Measurements from ENCODE around the gene ELL.

DNA sequence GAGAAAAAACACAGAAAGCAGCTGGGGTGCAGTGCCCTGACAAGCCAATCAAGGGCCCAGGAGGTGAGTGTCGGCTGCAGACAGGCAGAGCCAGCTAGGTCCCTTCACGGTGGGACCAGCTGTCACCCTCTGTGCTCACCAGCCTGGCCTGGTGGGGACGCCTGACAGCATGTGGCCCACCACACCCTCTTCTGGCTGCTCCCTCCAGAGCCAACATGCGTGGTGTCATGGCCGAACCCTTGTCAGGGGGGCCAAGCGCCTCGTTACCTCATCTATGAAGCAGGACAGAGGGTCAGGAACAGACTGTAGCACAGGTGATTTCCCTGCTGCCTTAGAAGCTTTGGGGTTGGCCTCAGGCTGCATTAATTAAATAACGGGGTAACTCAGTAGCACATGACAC is 43.9 kb downstream of the ELL start:
- TF ChIP-seq, protein P1, sequence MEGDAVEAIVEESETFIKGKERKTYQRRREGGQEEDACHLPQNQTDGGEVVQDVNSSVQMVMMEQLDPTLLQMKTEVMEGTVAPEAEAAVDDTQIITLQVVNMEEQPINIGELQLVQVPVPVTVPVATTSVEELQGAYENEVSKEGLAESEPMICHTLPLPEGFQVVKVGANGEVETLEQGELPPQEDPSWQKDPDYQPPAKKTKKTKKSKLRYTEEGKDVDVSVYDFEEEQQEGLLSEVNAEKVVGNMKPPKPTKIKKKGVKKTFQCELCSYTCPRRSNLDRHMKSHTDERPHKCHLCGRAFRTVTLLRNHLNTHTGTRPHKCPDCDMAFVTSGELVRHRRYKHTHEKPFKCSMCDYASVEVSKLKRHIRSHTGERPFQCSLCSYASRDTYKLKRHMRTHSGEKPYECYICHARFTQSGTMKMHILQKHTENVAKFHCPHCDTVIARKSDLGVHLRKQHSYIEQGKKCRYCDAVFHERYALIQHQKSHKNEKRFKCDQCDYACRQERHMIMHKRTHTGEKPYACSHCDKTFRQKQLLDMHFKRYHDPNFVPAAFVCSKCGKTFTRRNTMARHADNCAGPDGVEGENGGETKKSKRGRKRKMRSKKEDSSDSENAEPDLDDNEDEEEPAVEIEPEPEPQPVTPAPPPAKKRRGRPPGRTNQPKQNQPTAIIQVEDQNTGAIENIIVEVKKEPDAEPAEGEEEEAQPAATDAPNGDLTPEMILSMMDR (IDR thresholded peaks at IDR 0.05 in 2 of 3, conservative IDR thresholded peaks at IDR 0.05 in 1 of 3; ENCODE audit: borderline replicate concordance in 1 of 3, insufficient read depth in 1 of 3, low read depth in 2 of 3, low read length in 2 of 3), result no peak
- TF ChIP-seq POLR2A (IDR thresholded peaks at IDR 0.05; ENCODE audit: borderline replicate concordance, extremely low read depth, insufficient read depth, insufficient read length), result no peak
- TF ChIP-seq, protein P2, sequence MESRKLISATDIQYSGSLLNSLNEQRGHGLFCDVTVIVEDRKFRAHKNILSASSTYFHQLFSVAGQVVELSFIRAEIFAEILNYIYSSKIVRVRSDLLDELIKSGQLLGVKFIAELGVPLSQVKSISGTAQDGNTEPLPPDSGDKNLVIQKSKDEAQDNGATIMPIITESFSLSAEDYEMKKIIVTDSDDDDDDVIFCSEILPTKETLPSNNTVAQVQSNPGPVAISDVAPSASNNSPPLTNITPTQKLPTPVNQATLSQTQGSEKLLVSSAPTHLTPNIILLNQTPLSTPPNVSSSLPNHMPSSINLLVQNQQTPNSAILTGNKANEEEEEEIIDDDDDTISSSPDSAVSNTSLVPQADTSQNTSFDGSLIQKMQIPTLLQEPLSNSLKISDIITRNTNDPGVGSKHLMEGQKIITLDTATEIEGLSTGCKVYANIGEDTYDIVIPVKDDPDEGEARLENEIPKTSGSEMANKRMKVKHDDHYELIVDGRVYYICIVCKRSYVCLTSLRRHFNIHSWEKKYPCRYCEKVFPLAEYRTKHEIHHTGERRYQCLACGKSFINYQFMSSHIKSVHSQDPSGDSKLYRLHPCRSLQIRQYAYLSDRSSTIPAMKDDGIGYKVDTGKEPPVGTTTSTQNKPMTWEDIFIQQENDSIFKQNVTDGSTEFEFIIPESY (IDR thresholded peaks at IDR 0.05; ENCODE audit: extremely low read depth, insufficient replicate concordance, low read length), result no peak
- no peak for TF ChIP-seq CEBPB (IDR thresholded peaks at IDR 0.05; ENCODE audit: low read depth)
- TF ChIP-seq POLR2AphosphoS5 (IDR thresholded peaks at IDR 0.05; ENCODE audit: low read depth, low read length), result no peak
- TF ChIP-seq ZFX (IDR thresholded peaks at IDR 0.05), result no peak
- TF ChIP-seq, protein P3, sequence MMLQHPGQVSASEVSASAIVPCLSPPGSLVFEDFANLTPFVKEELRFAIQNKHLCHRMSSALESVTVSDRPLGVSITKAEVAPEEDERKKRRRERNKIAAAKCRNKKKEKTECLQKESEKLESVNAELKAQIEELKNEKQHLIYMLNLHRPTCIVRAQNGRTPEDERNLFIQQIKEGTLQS (IDR thresholded peaks at IDR 0.05), result no peak
- TF ChIP-seq EZH2phosphoT487 (IDR thresholded peaks at IDR 0.05; ENCODE audit: borderline replicate concordance), result no peak
- TF ChIP-seq SIN3A (IDR thresholded peaks at IDR 0.05; ENCODE audit: low read depth), result no peak
- no peak for TF ChIP-seq EZH2 (IDR thresholded peaks at IDR 0.05)
- TF ChIP-seq, protein P4, sequence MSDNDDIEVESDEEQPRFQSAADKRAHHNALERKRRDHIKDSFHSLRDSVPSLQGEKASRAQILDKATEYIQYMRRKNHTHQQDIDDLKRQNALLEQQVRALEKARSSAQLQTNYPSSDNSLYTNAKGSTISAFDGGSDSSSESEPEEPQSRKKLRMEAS (IDR thresholded peaks at IDR 0.05), result no peak
- TF ChIP-seq ZNF274 (IDR thresholded peaks at IDR 0.05; ENCODE audit: low read depth, low read length), result no peak
